GM19351 (cell line): ENCODE results near the gene ZNF511.

Experiments
- ATAC-seq: cut with Tn5 transposase; IDR thresholded peaks from one replicate; pipeline ENCODE4 v1.9.1; 2021; ENCODE audit warnings: mild to moderate bottlenecking, moderate library complexity; ENCODE audit not compliant: unreplicated experiment

ZNF511 gene

DNA sequence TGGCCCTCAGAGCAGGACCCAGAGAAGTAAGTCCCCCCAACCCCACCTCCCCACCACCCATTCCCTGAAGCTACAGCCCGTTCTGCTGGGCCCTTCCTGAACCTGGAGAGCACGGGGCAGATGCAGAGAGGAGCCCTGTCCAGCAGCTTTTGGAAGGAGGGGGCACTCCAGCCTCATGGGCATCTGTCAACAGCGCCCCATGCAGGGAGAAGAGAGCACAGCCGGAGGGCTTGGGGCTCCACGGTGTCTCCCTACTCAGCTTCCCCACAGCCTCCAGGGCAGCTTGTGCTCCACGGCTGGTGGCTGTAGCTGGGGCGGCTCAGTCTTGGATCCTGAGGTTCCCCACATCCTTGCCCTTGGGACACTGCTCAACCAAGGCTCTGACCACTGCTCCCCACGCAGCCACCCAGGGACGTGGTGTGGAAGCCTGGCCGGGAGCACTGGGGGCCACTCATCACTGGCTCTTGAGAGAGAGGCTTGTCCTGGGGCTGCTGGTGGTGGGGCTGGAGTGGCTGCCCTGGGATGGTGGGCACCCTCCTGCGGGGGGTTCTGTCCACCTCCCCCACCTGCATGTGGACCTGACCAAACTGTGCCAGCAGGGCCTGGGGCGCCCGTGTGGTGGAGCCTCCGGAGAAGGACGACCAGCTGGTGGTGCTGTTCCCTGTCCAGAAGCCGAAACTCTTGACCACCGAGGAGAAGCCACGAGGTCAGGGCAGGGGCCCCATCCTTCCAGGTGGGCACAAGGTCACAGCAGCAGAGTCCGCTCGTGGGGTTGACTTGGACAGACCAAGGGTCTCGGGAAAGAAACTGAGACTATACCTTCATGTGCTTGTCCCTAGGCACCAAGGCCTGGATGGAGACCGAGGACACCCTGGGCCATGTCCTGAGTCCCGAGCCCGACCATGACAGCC is 42.9 kb downstream of the ZNF511 start:
- ATAC-seq: no peak

DNA sequence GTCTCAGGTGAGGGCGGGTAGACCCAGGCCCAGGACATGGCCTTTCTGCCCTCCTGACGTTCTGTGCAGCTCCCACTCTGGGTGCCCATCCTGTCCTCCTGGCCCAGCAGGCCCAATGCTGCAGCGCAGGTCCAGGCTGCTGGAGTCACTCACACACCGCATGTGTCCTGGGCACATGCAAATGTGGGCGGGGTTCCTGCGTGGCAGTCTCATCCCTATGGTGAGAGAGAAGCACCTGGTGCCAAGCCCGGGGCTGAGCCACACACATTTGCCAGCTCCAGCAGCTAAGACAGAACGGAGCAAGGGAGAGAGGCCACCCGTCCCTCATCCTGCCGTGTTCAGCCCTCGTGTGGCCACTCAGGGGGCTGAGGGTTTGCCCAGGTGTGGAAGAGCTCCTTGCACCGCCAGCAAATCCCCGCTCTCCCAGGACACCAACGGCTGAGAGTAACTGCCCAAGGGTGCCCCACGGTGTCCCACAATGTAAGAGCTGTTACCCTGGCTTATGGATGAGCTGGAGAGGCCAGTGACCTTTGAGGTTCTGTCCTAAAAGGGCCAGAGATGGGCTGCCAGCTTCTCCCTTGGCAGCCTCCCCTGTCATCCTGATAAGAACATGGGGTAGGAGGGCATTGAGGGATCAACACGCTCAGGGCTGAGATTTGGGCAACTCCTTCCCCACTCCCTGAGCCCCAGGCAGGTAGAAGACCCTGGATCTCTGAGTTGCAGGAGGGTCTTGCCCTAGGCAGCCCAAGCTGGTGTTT is 44.7 kb downstream of the ZNF511 start:
- no peak for ATAC-seq

DNA sequence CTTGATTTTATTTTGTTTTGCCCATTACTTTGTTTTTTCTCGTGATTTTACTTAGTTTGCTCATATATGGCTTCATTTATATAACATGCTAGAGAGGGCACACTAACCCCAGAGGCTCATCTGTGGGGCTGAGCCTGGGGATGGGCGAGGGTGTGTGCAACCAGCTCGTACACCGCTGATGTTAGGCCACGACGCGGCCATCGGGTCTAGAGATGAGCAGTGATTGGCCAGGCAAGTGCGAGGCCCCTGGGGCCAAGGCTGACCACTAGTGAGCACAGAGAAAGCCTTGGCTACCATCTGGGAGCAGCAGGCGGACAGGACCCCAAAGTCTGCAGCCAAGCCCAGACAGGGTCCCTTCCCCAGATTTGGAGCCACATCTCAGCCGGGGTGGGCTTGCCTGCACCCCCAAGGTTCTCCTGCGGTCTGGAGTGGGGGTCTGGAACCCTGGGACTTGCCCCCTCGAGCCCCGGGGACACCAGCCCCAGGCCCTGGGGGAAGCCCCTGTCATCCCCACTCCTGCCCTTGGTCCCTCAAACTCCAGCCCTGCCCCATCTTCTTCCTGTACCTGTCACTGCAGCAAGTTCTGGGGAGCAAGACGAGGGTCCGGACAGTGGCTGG is 45.4 kb downstream of the ZNF511 start:
- ATAC-seq: no peak

DNA sequence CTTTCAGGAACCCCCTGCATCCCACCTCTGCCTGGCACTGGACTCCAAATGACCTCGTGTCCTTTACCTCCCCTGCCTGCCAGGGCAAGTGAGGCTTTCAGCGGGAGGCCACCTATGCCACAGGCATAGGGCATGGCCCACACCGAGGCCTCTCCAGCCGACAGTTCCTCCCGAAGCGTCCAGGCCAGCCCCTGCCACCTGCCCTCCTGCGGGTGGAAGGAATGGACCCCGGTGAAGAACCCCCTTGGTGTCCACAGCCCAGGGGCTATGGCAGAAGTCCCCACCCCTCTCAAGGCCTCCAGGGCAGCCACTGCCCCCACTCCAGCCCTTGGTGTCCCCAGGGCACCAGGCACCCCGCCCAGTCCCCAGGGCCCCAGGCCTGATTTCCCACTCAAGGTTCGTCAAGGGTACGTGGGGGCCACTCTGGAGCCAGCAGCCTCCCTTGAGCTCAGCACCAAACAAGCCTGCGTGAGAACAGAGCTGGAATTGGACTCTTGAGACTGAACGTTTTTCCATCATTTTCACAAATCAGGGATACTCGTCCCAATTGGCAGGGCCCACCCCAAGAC is 46.0 kb downstream of the ZNF511 start:
- no peak for ATAC-seq

DNA sequence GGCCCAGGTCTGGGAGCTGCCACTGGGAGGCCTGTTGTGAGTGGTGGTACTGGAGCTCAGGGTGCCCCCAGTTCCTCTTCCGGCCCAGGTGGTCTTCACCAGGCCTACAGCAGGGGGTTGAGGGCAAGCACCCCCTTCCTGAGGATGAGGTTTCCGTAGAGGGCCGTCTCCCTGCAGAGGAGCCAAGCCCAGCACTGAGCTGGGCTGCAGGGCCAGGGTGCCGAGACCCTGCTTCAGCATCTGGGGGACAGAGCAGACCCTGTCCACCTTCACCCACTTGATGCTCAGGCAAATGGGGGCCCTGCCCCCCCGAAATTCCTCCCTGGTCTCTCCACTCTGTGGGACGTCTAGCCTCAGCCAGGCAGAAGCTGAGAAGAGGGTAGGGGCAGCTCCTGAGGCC is 46.6 kb downstream of the ZNF511 start:
- no peak for ATAC-seq

DNA sequence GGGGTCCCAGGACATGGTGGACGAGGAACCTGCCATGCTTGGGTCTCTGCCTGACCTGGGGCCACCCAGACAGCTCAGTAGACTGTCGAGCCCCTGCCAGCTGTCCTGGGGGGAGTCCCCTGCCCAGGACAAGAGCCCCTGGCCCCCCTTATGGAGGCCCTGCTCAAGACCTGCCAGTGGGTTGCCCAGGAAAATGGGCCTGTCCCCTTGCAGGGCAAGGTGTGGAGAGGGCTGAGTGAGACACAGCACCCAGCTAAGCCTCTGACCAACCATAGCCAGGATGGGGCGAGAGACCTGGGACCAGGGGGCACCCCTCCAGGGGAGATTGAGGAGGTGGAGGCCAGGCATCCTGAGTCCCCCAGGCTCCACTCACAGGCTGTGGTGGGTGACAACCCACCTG is 47.3 kb downstream of the ZNF511 start:
- no peak for ATAC-seq

DNA sequence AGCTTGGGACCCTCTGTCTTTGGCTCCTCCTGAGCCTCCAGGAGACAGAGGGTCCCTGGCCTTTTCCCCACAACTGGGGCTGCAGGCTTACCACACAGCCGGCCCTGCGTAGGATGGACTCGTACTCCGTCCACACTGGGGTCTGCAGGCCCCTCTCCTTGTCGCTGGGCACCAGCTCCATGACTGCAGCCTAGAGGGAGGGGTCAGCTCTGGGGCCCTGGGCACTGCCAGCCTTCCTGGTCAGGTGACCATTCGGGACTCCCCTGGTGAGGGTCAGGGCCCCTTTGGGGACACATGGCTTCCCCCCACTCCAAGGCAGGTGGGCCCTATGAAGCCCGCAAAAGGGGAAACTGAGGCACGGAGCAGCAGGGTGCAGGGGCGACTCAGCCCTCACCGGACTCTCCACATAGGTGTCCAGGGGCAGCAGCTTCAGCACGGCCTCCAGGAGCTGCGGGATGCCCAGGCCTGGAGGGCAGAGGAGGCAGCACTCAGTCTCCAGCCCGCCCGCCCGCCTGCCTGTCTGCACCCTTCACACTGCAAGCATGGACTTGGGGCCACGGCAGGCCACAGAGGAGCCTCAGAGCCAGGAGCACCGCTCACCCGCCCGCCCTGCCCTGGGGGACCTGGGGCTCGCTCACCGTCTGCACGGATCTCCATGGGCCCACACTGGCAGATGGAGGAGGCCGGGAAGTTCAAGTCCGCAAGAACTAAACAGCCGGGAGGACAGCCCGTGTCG is 48.0 kb downstream of the ZNF511 start:
- ATAC-seq: peak; percentile 4

DNA sequence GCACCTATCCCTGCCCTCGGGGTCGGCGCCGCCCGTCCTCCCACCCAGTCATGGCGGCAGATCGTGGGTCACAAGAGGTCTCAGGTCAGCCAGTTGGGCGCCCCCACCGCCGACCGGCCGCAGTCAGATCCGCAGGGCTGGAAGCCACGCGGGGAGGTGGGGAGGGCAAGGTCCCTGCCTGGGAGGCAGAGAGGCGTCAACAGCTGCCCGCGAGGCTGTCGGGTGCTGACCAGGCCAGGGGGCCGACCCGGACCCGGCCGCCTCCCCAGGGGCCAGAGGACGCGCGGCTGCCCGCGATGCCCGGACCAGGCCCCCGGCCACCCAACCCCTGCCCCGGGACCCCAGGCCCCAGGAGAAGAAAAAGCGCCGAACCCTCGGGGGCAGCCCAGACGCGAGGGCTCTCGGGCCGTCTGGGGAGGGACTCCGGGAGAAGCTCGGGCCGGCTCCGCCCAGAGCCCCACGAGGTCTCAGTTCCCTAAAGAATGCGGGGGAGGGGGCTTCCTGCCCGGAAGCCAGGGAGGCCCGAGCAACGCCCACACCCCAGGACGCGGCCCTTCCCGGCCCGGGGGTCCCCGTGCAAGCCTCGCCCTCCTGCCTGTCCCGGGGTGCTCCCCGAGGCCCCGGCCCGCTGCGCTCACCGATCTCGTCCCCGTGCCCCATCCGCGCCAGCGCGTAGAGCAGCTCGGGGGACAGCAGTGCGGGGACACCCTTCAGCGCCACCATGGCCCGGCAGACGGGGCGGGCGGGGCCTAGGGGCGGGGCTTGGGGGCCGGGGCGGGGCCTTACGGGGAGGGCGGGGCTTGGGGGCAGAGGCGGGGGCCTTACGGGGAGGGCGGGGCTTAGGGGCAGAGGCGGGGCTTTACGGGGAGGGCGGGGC is 48.8 kb downstream of the ZNF511 start, which contains the start of gene FUOM:
TSS of gene FUOM (minus strand) at position 735 of the 877 bp plus-strand sequence. CDS start at position 723, 12 bp downstream.
- peak; percentile 77 for ATAC-seq

DNA sequence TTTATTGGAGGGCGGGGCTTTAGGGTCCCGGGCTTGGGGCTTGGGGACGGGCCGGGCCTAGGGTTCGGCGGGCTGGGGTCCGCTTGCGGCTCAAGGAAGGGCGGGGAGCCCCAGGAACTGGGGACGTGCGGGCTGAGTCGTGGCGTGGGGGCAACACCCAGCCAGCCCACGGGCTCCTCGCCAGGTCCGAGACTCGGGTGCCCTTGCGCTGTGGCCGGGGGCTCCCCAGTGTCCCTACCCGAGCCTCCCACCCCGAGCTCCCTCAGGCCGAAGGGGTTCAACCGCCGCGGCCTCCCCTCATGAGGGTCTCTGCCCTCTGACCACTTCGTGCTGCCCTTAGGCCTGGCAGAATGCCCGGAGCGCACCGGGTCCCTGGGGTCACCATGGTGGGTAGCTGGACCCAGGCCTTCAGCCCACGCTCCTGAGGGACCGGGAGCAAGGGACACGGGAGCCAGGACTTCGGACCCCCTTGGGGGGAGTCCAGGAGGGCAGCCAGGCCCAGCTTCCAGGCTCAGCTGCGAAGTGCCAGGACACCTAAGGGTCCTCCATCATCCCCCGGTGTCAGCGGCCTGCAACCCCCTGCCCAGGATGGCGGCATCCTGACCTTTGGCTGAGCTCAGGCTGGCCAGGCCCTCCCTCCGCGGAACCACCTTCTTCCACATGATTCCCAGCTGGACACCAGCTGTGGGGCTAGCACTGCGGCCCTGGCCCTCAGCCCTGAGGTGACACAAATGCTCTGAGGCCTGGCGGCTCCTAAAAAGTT is 49.6 kb downstream of the ZNF511 start:
- no peak for ATAC-seq

DNA sequence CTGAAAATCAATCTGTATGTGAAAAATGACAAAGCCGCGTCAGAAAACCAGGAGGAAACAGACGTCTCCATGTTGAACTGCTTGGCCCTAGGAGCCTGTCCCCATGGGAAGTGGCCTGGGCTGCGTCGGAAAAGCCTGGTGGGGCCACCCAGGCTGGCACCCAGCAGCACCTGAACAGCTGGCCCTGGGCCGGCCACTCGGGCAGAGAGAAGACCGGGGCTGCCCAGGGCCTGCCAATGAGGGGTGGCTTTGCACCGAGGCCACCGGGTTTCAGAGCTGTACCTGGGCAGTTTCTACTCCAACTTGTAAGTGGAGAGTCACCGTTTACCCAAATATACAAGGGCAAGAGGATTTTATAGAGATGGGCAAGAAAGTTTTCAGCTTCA is 50.2 kb downstream of the ZNF511 start:
- ATAC-seq: no peak

DNA sequence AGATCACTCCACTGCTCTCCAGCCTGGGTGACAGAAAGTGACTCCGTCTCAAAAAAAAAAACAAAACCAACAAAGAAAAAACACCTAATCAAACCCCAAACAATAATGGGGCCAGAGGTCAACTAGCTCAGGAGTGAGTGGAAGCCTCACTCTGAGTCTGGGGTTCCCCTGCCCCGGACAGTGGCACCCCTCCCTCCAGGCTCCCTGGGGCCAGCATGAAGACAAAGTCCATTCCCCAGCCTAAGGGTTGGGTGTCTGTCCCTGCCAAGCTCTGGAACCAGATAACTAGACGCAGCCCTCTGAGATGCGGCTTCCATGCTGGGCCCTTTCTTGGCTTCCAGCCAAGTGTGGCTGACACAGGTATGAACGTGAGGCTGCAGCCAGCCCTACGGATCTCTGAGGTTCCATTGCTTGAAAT is 50.8 kb downstream of the ZNF511 start:
- ATAC-seq: no peak

DNA sequence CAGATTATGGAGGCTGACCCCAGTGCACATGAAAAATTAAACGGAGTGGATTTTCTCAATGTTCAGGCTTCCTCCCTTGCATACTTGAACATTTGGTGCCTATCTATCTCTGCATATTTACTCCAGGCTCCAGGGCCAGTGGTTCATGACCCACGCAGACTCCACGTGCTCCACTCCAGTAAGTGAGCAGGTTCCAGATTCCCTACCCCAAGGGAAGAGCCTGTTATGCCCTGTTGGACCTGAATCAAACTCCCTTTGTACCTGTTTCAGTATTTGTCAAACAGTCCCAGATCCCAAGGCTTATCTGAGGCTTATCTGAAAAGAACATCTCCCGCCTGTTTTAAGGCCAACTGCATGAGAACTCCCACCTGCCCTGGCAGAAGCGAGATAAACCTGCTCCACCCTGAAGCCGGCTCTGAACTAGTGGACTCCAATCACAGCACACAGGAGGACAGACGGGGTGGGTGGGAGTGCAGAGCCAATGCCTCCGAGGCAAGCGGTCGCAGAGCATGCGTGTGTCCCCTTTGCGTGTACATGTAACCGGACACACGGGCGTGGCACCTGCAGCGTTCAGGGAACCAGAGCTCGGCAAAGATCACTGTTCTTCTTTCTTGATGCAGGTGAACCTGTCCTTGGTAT is 51.4 kb downstream of the ZNF511 start:
- ATAC-seq: no peak

DNA sequence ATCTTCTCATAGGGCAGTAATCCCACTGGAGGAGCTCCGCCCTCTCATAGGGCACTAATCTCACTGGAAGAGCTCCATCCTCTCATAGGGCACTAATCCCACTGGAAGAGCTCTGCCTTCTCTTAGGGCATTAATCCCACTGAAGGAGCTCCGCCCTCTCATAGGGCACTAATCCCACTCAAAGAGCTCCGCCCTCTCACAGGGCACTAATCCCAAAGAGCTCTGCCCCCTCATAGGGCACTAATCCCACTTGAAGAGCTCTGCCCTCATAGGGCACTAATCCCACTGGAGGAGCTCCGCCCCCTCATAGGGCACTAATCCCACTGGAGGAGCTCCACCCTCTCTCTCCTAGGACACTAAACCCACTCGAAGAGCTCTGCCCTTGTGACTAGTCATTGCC is 52.5 kb downstream of the ZNF511 start:
- no peak for ATAC-seq

DNA sequence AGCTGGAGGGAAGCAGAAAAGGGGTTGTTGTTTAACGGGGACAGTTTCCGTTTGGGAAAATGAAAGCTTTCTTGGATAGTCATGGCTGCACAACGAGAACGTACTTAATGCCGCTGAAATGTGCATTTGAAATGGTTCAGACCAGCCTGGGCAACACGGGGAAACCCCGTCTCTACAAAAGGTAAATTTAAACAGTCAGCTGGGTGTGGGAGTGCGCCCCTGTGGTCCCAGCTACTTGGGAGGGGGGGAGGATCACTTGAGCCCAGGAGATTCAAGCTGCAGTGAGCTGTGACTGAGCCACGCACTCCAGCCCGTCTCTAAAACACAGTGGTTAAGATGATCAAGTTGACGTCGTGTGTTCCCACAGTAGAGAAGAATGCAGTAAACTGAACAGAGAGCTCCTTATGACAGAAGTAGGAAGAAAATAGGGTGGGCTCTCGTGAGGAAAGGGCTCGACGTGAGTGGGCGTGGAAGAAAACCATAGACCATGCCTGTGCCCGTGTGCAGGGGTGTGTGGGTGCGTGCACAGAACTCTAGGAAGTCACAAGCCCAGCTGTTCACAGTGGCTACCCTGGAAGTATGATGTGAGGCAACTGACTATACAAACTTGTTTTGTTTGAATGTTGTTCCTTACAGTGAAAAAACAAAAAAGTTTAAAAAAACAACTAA is 53.2 kb downstream of the ZNF511 start:
- peak; percentile 24 for ATAC-seq
